GM10266 (cell line): ENCODE results near the gene ATXN10.
A peak's percentile ranks its signal among the peaks of the same experiment; 100 is the strongest.

Experiments
- DNase-seq: peaks from one replicate; pipeline ENCODE4 v3.0.0; 2012; ENCODE audit errors: extremely low spot score
- CTCF ChIP-seq: IDR thresholded peaks from 2 replicates; pipeline ENCODE4 v1.5.1; 2012; ENCODE audit warnings: mild to moderate bottlenecking, low read depth; ENCODE audit not compliant: control insufficient read depth, insufficient read depth; ENCODE audit errors: missing control alignments

The ATXN10 gene

DNA sequence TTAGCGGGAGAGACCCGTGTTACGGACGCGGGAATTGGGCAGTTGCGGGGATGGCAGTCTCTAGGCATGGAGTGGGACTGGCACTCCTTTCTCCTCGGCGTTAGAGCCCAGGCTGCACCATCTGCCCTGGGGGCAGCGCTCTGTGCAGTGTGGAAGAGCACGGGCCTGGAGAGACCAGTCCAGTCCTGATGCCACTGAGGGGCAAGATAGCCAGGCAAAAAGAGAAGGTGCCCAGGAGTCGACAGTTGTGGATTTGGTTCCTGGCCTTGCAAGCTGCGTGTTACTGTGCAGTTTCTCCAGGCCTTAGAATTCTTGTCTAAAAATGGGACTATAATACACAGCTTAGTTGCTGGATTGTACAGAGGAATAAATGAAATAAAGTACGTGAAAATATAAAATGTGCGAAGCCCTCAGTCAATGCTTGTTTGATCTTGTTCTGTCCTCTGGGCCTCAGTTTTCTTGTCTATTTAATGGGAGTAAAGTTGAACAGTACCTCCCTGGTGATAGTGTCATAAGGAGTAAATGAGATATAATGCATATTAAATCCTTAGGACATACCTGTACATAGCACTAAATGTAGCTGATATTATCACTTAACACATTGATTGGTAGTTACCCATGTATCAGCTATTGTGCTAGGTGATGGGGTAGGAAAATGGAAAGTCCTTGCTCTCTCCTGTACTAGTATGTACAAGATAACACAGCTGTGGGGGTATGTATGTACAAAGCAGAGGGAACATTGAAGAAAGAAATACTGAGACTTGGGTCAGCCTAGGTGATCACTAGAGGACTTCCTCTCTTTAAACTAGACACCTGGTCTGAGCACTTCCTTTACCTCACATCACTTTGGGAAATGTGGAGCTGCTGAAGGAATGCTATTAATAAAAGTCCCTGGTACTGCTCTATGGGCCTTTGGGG is 1.2 kb downstream of the ATXN10 start:
- DNase-seq = no peak
- TF ChIP-seq CTCF = no peak

GRCh38 chr22:45673482-45674175 is 2.0 kb downstream of the ATXN10 start:
- DNase-seq = no peak
- no peak for TF ChIP-seq CTCF

DNA sequence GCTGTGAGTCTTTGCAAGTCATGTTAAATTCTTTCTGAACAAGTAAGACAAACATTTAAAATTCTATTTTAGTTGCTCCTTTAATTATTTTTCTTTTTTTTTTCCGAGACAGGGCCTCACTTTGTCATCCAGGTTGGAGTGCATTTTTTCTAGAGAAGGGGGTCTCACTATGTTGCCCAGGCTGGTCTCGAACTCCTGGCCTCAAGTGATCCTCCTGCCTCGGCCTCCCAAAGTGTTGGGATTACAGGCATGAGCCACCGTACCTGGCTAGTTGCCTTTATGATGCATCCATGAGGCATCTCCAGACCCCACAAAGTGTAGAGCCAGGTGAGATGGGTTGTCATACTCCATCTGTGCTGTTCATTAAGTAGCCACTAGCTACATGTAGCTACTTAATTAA is 4.4 kb downstream of the ATXN10 start:
- no peak for DNase-seq
- TF ChIP-seq CTCF = no peak

- DNase-seq = no peak
- TF ChIP-seq CTCF = no peak
Measured at GRCh38 chr22:45677063-45677462, 5.4 kb downstream of the ATXN10 start.

GRCh38 chr22:45678961-45679912 is 7.6 kb downstream of the ATXN10 start:
- DNase-seq = peak; percentile 22
- no peak for TF ChIP-seq CTCF

GRCh38 chr22:45680932-45681700 is 9.5 kb downstream of the ATXN10 start:
- no peak for DNase-seq
- no peak for TF ChIP-seq CTCF
